Subcutaneous abdominal adipose tissue (tissue), 5 donors: Measurements from ENCODE around the gene MBNL2.

Source experiments
- H3K27ac ChIP-seq: one replicate; pipeline ENCODE4 v1.7.0; 2013; ENCODE audit warnings: low read depth, mild to moderate bottlenecking, inconsistent platforms, low read length, moderate library complexity
- H3K27me3 ChIP-seq, 5 donors: one replicate each; pipeline ENCODE4 v1.7.0; 2013; ENCODE audit warnings: low read length in 5 of 5, inconsistent platforms in 1 of 5; ENCODE audit not compliant: control insufficient read depth in 5 of 5, insufficient read depth in 4 of 5
- H3K36me3 ChIP-seq, 5 donors: one replicate each; pipeline ENCODE4 v1.7.0; 2013; ENCODE audit warnings: low read length in 5 of 5; ENCODE audit not compliant: control insufficient read depth in 5 of 5, insufficient read depth in 5 of 5
- H3K4me1 ChIP-seq, 5 donors: one replicate each; pipeline ENCODE4 v1.7.0; 2013; ENCODE audit warnings: low read length in 5 of 5, mild to moderate bottlenecking in 3 of 5, moderate library complexity in 1 of 5; ENCODE audit not compliant: control insufficient read depth in 5 of 5, insufficient read depth in 5 of 5
- H3K4me3 ChIP-seq, 5 donors: one replicate each; pipeline ENCODE4 v1.7.0; 2013; ENCODE audit warnings: low read length in 5 of 5, low read depth in 1 of 5
- H3K9ac ChIP-seq, 5 donors: one replicate each; pipeline ENCODE4 v1.7.0; 2013; ENCODE audit warnings: low read length in 5 of 5, mild to moderate bottlenecking in 4 of 5, moderate library complexity in 3 of 5
- H3K9me3 ChIP-seq, 5 donors: one replicate each; pipeline ENCODE4 v1.7.0; 2013; ENCODE audit warnings: low read length in 5 of 5; ENCODE audit not compliant: control insufficient read depth in 5 of 5
- donor health status: healthy.
- donor health status: healthy.
- donor health status: healthy.
- donor health status: healthy.
- donor health status: healthy.

MBNL2 gene

DNA sequence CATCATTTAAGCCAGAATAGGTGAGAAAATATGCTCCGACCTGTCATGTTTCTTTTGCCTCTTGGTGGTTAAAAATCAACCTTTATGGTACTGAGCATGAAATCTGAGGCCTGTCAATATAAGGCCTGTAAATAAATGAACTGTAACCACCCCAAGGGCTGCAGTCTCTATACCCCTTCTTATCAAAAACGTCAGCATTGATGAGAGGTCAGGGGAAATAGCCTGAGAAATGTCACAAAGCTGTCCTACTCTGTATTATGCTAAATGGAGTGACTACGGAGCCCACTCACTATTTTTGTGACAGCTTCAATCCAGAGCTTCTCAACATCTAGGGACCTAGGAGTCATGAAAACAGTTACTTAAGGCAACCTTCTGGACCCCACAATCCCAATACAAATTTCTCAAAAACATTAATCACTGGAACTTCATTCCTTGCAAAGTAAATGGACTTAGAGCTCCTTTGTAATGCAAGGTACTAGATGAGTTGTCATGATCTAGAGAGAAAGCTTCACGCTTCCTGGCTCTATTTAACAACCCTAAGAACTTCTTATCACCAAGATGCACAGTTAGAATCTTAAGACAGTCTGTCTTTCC is 209.1 kb downstream of the MBNL2 start:
- H3K9ac ChIP-seq = no peak overlapping the region
- H3K27me3 ChIP-seq = peaks cover 0 to 4% (median 0%) of the 10 kb centered on the region in 5 donors
- H3K36me3 ChIP-seq = peaks cover 0 to 3% (median 0%) of the 10 kb centered on the region in 5 donors
- H3K9me3 ChIP-seq = no peaks in the 10 kb centered on the region
- H3K27ac ChIP-seq = no peak overlapping the region
- peaks cover 5 to 29% (median 22%) of the 10 kb centered on the region in 5 donors for H3K4me1 ChIP-seq
- H3K4me3 ChIP-seq = no peak overlapping the region

DNA sequence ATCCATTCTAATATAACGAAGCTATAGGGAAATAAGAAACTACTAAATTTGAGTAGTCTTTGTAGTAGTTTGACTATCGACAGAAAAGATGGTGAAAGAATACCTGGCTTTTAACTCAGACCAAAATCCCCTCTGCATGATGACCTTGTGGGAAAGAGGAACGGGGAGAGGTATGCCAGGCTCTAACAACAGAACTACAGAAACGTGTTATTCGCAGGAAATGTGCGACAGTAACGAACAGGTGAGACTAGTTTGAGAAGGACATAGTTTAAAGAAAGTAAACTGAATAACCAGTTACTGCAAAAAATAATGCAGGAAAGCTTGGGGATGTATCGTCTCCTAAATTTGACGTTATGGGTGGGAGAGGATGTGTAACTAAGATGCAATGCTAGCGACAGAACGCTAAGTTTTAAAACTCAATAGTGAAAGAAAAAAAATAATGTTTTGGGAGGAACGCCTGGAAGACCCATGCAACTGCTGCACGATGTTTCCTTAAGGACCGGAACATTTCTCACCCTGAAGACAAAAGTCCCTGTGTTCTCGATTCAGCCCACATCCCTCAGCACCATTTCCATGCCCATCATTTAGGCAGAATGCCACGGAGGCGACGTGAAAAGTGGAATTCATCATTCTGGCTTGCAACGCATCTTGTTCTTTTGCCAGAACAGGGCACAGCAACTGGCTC is 210.2 kb downstream of the MBNL2 start:
- Histone ChIP-seq H3K4me1 (peaks cover 5 to 38% (median 30%) of the 10 kb centered on the region in 5 donors), H3K27me3 (peaks cover 0 to 4% (median 0%) of the 10 kb centered on the region in 5 donors), H3K36me3 (peaks cover 0 to 3% (median 0%) of the 10 kb centered on the region in 5 donors), H3K9me3 (no peaks in the 10 kb centered on the region), H3K9ac (peak overlapping the region in 2 of 5 donors; percentile 10 to 59), H3K4me3 (peak overlapping the region; percentile 63 to 95 (median 92)), H3K27ac (peak overlapping the region; percentile 31)

DNA sequence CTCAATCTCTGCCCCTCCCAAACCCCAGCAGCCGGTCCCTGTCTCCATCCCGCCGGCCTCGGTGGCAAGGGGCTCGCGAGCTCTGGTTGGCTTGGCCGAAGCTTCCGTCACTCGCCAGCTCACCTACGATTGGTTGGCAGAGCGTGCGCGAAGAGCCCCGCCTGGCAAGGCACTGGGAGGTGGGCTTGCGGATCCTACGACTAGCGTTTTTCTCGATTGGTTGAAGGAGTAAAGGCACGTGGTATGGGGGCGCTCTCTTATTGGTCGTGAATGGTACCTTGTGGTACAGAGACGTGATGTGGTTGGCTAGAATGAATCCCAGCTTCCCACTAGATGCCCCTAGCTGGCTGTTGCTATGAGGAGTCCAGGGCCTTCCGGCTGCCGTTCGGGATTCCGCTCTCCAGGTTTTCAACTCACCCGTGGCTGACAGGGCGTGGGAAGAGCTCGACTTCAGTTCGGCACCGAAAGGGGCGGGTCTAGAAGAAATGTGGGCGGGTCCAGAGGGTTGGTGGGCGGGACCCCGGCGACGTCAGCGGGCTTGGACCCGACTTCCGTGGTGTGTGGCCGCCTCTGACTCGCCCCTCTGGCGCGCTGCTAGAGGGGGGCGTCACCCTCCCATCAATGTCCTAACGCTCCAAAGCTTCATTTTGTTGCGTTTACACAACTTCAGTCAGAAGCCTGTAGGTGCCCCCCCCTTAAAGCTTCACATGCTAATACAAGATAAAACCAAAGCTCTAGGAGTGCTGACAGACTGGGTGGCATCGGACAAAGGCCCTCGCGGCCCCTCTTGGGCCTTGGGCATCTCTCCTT is 211.0 kb downstream of the MBNL2 start:
- Histone ChIP-seq H3K9me3 (no peaks in the 10 kb centered on the region), H3K9ac (peak overlapping the region; percentile 84 to 97 (median 88)), H3K27ac (peak overlapping the region; percentile 95), H3K4me3 (peak overlapping the region; percentile 63 to 98 (median 94)), H3K4me1 (peaks cover 5 to 41% (median 34%) of the 10 kb centered on the region in 5 donors), H3K36me3 (peaks cover 0 to 4% (median 0%) of the 10 kb centered on the region in 5 donors), H3K27me3 (peaks cover 0 to 4% (median 0%) of the 10 kb centered on the region in 5 donors)

DNA sequence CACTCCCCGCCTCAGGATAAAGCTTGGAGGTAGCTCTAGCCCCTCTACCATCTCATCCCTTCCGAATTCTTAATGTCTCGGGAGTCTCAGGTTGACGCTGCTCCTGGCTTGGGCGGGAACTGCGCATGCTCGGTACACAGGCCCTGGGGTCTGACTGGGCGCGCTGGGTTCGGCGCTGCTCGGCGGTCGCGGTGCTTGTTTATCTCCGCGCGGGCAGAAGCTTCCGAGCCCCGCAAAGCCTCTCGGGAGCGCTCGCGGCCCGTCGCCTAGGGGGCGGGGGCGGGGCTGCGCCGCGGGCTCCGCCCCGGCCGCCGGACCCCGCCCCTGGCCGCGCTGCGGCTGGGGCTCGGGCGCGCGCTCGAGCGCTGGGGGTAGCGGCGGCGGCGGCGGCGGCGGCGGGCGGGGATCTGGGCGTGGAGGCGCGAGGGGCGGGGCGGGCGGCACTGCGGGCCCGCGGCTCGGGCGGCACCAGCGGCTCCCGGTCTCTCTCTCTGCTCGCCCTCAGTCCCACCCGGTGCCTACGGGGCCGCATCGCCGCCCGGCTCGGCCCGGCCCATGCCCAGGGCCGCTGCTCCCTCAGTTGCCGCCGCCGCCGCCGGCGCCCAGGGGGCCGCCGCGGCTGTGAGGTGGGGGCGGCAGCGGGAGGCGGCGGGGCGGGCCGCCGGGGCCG is 211.7 kb downstream of the MBNL2 start, which contains the start of gene RAP2A:
TSS of gene RAP2A (plus strand) at position 443 of the 670 bp plus-strand sequence. CDS start 302 bp downstream, outside the sequence.
- H3K27me3 ChIP-seq = peaks cover 0 to 4% (median 0%) of the 10 kb centered on the region in 5 donors
- H3K4me1 ChIP-seq = peaks cover 5 to 46% (median 38%) of the 10 kb centered on the region in 5 donors
- H3K27ac ChIP-seq = peak within 1 kb of the TSS; percentile 95
- H3K36me3 ChIP-seq = peaks cover 0 to 5% (median 0%) of the 10 kb centered on the region in 5 donors
- H3K9me3 ChIP-seq = no peaks in the 10 kb centered on the region
- H3K4me3 ChIP-seq = peak within 1 kb of the TSS; percentile 82 to 98 (median 94)
- H3K9ac ChIP-seq = peak within 1 kb of the TSS; percentile 84 to 97 (median 88)

DNA sequence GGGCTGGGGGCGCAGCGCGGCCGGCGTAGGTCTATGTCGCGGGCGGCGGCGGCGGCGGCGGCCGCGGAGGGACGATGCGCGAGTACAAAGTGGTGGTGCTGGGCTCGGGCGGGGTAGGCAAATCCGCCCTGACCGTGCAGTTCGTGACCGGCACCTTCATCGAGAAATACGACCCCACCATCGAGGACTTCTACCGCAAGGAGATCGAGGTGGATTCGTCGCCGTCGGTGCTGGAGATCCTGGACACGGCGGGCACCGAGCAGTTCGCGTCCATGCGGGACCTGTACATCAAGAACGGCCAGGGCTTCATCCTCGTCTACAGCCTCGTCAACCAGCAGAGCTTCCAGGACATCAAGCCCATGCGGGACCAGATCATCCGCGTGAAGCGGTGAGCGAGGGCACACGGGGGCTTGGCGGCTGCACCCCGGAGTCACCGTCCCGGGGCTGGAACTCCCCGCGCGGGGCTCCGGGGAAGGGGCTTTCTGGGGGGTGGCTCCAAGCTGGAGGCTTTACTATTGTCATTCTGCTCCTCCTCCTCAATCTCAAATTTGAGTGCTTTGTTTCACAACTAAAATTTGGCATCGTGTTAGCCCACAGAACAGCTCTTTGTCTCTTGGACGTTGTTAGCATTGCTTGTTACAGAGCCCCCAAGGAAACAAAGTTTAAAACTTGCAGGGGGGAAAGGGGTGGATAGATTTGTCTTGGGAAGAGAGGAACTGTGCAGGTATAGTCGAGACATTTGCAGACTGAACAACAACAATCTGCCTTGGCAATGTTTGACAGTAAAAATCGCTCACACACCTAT is 212.5 kb downstream of the MBNL2 start:
- Histone ChIP-seq H3K9me3 (no peaks in the 10 kb centered on the region), H3K9ac (peak overlapping the region in 4 of 5 donors; percentile 65 to 79 (median 73)), H3K4me3 (peak overlapping the region; percentile 82 to 94 (median 88)), H3K27me3 (peaks cover 0 to 4% (median 0%) of the 10 kb centered on the region in 5 donors), H3K4me1 (peaks cover 5 to 50% (median 39%) of the 10 kb centered on the region in 5 donors), H3K27ac (no peak overlapping the region), H3K36me3 (peaks cover 0 to 5% (median 0%) of the 10 kb centered on the region in 5 donors)

DNA sequence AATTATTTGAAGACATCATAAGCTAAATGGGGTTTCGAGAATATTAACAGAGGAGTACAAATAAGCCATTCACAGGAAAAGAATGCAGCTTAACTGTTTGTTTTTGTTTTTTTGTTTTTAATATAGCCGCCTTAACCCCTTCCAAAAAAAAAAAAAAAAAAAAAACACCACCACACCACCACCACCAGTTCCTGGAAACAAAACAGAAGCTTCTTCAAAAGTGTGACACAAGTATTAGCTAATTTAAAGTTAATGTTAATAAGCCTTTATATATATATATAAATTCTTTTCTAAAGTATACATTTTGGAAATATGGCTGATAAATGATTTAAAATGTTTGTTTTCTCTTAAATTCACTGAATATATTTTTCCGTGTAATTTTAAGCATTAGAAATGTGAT is 213.2 kb downstream of the MBNL2 start:
- H3K27me3 ChIP-seq = peaks cover 0 to 4% (median 0%) of the 10 kb centered on the region in 5 donors
- peaks cover 0 to 6% (median 0%) of the 10 kb centered on the region in 5 donors for H3K36me3 ChIP-seq
- peaks cover 5 to 50% (median 39%) of the 10 kb centered on the region in 5 donors for H3K4me1 ChIP-seq
- peak overlapping the region; percentile 82 to 94 (median 88) for H3K4me3 ChIP-seq
- no peak overlapping the region for H3K27ac ChIP-seq
- no peaks in the 10 kb centered on the region for H3K9me3 ChIP-seq
- H3K9ac ChIP-seq = peak overlapping the region in 4 of 5 donors; percentile 65 to 79 (median 73)

DNA sequence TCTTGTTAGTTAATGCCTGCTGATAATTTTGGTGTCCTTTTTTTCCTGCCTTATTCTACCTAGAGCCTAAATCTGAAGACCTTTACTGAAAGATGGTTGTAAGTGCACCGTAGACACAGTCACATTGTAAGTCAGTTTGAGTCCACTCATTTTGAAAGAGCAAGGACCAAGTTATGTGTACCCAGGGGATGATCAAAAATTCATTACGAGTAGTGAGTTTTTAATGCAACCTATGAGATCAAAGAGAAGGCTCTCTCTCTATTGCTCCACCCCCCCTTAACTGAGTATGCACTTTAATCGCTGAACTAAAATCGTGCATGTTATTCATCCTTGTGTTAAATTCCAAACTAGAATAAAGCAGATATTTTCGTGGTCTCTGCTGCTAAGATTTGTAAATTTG is 213.7 kb downstream of the MBNL2 start:
- H3K36me3 ChIP-seq = peaks cover 0 to 6% (median 0%) of the 10 kb centered on the region in 5 donors
- no peaks in the 10 kb centered on the region for H3K9me3 ChIP-seq
- H3K27ac ChIP-seq = no peak overlapping the region
- peak overlapping the region in 1 of 5 donors; percentile 40 for H3K9ac ChIP-seq
- H3K4me1 ChIP-seq = peaks cover 5 to 50% (median 39%) of the 10 kb centered on the region in 5 donors
- peaks cover 0 to 4% (median 0%) of the 10 kb centered on the region in 5 donors for H3K27me3 ChIP-seq
- peak overlapping the region; percentile 23 to 88 (median 39) for H3K4me3 ChIP-seq

DNA sequence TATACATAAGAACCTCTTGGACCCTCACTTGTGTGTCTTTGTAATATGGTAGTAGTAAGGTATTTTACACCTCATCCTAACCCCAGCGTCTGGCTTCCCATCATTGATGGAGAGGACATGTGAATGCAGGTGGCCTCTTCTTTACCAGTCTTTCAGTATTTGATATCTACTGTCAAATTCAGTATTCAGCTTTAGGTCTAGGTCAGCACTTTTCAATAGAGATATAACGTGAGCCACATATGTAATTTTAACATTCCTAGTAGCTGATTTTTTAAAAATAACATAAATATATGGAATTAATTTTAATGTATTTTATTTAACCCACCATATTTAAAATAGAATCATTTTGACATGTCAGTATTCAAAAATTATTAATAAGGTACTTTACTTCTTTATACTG is 214.7 kb downstream of the MBNL2 start:
- H3K4me3 ChIP-seq = peak overlapping the region in 1 of 5 donors; percentile 0

More for the DNA sequence above, 214.7 kb downstream of the MBNL2 start:
- peaks cover 0 to 6% (median 0%) of the 10 kb centered on the region in 5 donors for H3K36me3 ChIP-seq
- H3K27ac ChIP-seq = no peak overlapping the region
- H3K4me1 ChIP-seq = peaks cover 5 to 50% (median 39%) of the 10 kb centered on the region in 5 donors
- peaks cover 0 to 4% (median 0%) of the 10 kb centered on the region in 5 donors for H3K27me3 ChIP-seq
- H3K9me3 ChIP-seq = no peaks in the 10 kb centered on the region
- H3K9ac ChIP-seq = no peak overlapping the region
